GDM1 (cell line): ENCODE measurements around the gene TAB2.
"Not testable (repeated sequence)": the region's sequence is repeated elsewhere in the genome, so short reads cannot be mapped to it uniquely, and the experiment has no call there.

Experiments used
- DNase-seq: peaks from one replicate; lab custom pipeline; 2025; lab: John Stamatoyannopoulos, UW

Gene TAB2

GRCh38 chr6:149444360-149445094 is 127.0 kb downstream of the TAB2 start:
- not testable (repeated sequence) for DNase-seq

DNA sequence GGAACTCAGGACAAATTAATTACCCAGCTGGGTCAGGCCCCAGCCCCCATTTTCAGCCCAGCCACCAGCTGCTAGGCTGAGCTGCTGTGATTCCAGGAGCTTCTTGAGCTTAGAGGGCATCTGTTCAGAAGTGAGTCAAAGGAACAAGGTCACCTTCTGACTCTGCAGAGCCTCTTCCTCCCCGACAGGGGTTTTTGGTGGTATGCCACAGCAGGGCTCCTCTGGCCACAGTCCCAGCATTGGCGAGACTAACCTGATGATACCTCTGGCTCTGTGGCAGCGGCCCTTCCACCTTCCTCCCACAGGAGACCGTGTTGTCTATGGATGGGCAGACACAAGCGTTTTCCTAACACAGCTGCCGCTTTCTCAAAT is 127.6 kb downstream of the TAB2 start:
- DNase-seq: no peak

- no peak for DNase-seq
These were observed 128.1 kb downstream of the TAB2 start for GRCh38 chr6:149445573-149445972.

GRCh38 chr6:149446791-149447376 is 129.4 kb downstream of the TAB2 start:
- no peak for DNase-seq

- DNase-seq: no peak
These were observed 131.4 kb downstream of the TAB2 start for GRCh38 chr6:149448821-149449453.

- no peak for DNase-seq
These were observed 132.5 kb downstream of the TAB2 start for GRCh38 chr6:149449831-149450678.

DNA sequence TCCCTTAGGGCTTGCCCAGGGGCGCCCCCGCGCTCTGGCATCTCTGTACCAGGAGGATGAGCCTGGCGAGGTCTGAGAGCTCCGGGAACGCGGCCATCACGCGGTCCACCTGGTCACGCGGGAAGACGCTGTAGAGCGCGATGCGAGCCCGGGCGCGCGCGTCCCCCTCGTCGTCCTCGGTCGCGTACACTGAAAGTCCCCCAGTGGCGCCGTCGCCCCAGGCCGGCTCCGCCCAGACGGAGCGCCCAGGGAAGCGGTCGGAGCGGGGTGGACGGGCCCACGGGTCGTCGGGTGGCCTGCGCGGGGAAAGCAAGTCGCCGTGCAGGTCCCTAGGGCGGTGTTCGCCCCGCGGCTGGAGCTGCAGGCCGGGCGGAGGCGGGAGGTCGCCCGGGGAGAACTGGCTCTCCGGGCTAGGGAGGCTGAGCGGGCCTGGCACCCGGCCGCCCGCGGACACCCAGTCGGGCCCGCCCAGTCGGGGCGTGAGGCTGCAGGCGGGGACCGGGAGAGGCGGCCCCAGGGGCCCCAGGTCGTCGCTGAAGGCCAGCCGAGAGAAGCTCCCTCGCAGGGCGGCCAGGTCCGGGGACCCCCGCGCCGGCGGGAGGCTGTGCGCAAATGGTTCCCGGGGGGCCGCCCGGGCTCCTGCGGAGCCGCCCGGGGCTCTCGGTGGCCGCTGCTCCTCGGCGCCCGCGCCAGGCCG is 133.3 kb downstream of the TAB2 start:
- DNase-seq: no peak

GRCh38 chr6:149451376-149452036 is 134.0 kb downstream of the TAB2 start:
- DNase-seq: no peak

GRCh38 chr6:149452037-149452939 is 134.8 kb downstream of the TAB2 start:
- no peak for DNase-seq

DNA sequence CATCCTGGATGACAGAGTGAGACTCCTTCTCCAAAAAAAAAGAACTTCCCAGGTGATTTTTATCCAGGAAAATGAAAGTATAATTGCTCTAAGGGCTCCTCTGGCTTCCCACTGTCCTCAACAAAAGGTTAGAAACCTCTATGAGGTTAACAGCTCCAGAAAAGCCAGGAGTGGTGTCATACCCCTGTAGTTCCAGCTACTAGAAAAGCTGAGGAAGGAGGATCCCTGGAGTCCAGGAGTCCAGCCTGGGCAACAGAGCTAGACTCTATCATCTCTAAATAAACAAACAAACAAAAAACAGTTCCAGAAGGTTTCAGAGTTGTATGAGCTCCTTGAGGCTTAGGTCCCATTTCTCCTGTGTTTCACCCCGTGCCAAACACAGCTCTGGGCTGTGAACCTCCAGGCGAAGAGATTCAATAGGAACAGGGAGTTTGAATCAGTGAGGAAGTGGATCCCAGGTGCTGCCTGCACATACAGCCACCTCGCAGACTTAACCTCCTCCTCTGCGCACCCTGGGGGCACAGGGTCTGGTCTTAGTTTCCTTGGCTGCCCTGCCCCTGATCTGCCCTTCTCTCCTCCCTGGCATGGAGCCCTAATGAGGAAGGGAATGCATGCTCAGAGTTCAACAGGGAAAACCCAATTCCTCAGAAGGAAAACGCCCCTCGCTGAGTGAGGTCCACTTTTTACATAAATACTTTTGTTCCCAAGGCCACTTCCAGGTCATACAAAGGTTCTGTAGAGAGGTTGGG is 136.3 kb downstream of the TAB2 start:
- no peak for DNase-seq

DNA sequence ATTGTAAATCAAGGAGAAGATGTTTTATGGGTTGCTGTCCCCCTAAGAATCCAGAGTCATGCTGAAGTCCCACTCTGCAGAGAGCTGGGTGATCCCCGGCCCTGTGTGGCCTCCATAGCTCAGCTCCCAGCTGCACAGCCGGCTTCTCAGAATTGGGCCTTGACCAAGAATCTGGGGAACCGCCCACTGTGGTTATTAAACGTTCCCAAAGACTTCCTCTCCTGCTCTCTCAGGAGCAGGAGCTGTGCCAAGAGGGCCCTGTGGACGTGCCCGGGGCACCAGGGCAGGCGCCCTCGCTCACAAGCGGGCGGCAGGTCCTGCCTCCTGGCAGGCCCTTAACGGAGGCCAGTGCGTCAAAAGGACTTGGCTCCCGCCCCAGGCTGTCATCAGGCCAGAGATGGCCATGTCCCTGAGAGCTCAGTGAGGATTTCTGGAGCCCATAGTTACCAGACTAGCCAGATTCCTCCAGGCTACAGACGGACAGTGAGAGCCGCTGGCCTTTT is 136.9 kb downstream of the TAB2 start:
- DNase-seq: no peak

DNA sequence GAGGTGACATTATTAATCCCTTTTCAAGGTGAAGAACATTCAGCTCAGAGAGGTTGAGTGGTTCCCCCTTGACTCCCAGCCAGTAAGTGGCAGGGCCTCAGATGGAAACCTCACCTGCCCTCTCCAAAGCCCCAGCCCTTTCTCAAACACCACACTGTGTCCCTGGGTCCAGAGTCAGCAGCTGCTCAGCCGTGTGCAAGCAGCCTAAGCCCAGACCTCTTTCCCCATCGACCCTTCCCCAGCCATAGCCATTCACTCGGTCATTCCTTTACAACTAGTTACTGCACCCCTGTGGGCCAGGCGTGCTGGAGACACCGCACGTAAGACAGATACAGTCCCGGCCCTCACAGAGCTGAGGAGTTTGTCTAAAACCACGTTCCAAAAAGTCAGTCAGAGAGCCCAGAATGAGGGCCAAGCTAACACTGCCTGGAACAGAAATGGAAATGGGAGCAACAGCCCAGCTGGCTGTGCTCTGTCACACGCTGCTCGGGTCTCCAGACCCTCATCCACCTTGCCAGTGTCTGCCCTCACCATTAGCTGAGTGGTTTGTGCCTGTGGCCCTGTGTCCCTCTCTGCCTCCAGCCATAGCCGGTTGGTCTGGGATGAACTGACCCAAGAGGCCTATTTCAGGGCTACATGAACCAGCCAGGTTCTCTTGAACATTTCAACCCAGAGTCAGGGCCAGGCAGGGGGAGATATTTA is 137.7 kb downstream of the TAB2 start:
- DNase-seq: no peak

- no peak for DNase-seq
These were observed 139.0 kb downstream of the TAB2 start for GRCh38 chr6:149456311-149457021.

GRCh38 chr6:149457316-149457884 is 139.9 kb downstream of the TAB2 start:
- DNase-seq: no peak

DNA sequence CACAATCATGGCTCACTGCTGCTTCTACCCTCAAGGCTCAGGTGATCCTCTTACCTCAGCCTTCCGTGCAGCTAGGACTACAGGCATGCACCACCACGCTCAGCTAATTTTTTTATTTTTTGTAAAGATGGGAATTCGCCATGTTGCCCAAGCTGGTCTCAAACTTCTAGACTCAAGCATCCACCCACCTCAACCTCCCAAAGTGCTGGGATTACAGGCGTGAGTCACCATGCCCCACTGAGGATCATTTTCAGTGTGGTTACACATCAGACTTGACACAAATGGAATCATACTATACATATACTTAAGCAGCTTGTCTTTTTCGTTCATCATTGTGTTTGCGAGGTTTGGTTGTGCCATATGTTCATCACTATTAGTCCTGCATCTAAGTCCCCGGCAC is 140.7 kb downstream of the TAB2 start:
- no peak for DNase-seq

GRCh38 chr6:149458806-149459205 is 141.3 kb downstream of the TAB2 start:
- no peak for DNase-seq

DNA sequence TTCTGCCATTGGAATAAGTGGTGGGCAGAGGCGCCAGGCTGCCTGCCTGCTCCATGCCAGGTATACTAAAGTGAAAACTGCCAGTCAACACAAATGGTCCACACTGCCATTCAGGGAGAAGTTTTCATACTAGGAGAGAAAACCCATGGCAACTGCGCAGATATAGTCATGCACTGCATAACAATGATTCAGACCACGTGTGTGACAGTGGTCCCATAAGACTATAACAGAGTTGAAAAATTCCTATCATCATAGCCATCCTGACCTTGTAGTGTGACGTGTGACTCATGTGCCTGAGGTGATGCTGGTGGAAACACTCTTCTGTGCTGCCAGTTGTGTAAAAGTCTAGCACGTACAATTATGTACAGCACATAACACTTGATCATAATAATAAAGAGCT is 142.2 kb downstream of the TAB2 start:
- DNase-seq: no peak

DNA sequence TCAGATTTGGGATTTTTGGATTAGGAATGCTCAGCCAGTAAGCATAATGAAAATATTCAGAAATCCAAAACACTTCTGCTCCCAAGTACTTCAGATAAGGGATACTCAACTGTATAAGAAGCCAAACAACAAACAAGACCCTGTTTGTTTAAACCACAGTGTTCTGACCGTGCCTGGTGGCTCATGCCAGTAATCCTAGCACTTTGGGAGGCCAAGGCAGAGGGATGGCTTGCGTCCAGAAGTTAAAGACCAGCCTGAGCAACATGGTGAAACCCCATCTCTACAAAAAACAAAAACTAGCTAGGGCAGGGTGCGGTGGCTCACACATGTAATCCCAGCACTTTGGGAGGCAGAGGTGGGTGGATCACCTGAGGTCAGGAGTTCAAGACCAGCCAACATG is 142.7 kb downstream of the TAB2 start:
- DNase-seq: not testable (repeated sequence)
